GM19035 (cell line): ENCODE measurements around the gene A4GALT.
"Not testable (repeated sequence)": the region's sequence is repeated elsewhere in the genome, so short reads cannot be mapped to it uniquely, and the experiment has no call there.

ENCODE experiments used
- ATAC-seq: cut with Tn5 transposase; IDR thresholded peaks from one replicate; pipeline ENCODE4 v1.9.1; 2021; ENCODE audit not compliant: unreplicated experiment

The A4GALT gene

DNA sequence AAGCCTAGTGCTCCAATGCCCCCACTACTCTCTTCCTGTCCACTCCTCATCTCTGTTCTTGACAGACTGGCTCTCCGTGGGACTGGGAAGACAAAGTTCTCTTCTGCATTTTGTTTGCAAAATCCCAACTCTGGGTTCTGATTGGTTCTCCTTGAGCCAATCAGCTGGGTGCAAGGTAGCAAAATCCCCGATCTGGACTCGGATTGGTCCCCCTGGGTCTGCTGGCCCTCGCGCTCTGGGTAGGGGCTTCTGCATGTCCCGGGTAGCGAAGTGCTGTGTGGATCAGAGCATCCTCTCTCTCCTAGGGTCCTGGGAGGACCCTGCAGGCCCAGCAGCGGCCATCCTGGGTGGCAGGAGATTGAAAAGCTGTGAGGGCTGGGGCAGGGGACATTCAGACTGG is 22.3 kb upstream of the A4GALT start:
- ATAC-seq, result no peak

DNA sequence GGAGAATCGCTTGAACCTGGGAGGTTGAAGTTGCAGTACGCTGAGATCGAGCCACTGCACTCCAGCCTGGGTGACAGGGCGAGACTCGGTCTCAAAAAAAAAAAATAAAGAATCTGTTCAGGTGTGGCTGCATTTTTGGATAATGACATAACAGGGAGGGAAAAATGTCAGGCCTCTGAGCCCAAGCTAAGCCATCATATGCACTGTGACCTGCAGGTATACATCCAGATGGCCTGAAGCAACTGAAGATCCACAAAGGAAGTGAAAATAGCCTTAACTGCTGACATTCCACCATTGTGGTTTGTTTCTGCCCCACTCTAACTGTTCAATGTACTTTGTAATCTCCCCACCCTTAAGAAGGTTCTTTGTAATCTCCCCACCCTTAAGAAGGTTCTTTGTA is 19.6 kb upstream of the A4GALT start:
- ATAC-seq, result not testable (repeated sequence)

DNA sequence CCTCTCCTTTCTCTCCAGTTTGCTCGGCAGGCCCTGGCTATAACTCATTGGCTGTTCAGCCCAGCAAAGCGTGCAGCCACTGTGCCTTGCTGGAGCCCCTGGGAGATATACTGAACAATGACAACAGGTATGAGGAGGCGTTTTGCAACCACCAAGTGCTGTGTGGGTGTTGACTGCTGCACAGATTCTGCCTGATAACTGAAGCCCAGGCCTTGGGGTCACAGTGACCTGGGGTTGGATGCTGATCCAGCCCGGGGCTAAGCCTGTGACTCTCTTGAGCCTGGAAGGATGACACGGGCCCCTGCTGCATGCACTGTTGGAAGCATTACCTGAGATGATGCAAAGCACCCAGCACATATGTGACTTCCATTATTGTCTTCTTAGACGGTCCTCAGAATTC is 13.7 kb upstream of the A4GALT start:
- no peak for ATAC-seq

DNA sequence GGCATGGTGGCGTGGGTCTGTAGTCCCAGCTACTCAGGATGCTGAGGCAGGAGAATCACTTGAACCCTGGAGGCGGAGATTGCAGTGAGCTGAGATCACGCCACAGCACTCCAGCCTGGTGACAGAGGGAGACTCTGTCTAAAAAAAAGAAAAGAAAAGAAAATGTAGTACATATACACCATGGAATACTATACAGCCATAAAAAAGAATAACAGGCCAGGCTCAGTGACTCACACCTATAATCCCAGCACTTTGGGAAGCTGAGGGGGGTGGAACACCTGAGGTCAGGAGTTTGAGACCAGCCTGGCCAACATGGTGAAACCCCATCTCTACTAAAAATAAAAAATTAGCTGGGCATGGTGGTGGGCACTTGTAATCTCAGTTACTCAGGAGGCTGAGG is 12.7 kb upstream of the A4GALT start:
- ATAC-seq, result not testable (repeated sequence)

DNA sequence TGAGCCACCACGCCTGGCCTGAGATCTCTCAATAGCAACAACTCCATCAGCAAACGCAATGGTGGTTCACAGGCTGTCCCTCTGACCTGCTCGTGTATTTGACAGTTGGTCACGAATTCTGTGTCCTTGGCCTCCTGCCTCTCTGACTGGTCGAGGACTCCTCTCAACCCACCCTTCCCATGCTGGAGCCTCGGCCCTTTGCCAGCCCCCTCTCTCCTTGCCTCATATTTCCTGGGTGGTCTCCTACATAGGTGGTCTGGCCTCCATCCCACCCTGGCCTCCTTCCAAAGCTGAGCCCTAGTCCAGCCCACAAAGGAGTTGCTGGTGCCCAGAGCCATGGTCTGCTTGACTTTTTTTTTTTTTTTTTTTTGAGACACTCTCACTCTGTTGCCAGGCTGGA is 11.4 kb upstream of the A4GALT start:
- ATAC-seq, result no peak

DNA sequence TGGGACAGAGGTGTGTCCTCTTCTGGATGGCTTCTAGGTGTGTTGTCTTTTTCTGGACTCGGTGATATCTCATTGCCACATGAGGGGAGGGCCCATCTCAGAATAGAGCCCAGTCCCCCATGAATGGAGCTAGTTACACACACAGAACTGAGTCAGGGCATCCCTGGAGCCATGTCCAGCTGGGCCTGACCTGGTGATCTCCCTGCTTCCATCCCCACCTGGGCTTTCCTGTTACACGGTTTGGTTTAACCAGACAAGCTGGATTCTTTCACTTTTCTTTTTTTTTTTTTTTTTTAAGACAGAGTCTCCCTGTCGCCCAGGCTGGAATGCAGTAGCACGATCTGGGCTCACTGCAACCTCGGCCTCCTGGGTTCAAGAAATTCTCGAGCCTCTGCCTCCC is 6.1 kb upstream of the A4GALT start:
- no peak for ATAC-seq

DNA sequence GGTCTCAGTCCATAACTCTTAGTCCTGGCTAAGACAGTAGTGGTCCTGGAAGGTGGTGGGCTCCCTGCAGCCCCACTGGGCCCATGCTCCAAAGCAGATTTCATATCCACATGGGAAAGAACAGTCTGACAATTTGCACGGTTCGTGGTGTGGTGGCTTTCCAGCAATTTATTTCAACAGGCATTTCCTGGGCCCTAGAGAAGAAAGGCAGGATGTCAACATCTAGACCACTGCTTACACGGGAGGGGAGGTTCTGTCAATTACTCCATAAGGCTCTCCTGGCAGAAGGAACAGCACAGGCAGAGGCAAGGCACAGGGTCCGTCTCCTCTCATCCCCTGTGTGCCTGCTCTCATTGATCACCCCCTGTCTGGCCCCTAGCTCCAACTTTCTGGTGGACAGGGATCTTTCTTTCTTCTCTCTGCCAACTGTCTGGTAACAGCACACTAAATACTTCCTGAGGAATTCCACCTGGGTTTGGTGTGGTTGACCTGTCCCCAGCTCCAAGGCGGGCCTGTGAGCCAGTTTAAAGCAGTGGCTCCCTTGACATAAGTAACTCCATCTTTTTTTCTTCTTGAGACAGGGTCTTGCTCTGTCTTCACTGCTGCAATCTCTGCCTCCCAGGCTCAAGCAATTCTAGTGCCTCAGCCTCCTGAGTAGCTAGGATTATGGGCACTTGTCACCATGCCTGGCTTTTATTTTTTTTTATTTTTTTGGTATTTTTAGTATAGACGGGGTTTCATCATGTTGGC is 5.1 kb upstream of the A4GALT start:
- no peak for ATAC-seq

DNA sequence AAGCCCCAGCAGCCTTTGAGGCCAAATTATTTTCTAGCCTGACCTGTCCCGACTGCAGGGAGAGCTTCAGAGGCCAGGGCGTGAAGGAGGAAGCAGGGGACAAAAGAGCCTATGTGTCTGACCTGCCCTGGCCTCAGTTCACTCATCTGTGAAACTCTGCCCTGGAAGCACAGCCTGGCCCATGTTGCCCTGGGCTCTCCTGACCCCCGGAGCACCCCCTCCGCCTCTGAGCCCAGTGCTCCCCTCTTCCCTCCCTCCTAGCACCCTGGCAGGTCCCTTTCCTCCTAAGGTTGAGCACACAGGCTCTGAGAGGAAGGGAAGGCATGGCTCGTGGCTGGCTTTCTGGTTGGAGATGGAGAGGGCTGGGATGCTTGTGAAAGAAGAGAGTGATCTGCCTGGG is 3.4 kb upstream of the A4GALT start:
- no peak for ATAC-seq

DNA sequence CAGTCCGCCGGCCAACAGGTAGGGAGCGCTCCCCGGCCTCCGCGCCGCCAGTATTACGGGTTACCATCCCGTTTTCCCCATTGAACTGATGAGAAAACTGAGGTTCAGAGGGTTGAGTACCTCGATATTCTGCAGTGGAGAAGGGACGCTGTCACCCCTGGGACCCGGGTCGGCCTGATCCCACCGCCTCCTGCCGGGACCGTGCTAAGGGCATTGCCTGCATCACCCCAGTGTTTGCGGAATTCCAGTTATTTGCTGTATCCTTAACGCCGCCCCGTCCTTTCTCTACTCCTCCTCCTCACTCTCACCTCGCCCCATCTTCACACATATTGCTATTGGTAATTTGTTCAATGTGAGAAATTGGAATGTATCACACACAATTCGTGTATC is 370 bp upstream of the A4GALT start:
- no peak for ATAC-seq

DNA sequence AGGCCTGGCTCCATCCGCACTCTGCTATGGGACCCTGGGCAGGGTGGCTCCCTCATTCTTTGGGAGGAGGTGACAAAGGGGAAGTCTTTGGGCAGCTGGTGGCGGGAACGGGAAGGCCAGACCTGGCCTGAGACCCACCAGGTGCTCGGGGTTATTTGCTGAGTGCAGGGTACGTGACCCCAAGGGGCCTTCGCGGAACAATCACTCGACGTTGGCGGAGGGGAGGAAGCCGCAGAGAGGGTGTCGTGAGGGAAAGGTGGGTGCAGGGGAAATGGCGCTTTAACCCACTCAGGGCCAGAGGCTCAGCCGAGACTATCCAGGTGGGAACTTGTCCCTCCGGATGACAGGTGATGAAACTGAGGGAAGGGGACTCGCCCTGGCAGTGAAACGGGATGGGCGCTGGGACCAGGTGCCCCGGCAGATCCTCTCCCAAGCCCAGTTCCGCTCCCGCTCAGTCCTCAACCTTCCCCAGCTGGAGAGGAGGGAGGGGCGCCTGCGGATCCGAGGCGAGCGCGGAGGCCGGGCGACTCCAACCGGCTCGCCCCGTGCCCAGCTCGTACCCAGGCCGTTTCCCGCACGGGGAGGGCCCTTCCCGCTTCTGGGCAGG is 911 bp downstream of the A4GALT start:
- no peak for ATAC-seq

DNA sequence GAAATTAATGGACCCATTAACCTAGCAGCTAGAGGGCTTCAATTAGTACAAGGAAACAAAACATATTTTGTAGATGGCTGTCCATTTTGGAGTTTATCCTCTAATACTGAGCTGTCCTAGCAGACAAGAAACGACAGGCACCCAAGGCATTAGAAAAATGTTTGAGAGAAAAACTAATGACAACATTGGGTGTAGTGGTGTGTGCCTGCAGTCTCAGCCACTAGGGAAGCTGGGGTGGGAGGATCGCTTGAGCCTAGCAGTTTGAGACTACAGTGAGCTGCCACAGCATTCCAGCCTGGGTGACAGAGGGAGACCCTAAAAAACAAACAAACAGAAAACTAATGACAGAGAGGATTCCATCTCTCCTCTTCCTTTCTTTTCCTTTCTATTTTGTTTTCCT is 1.5 kb downstream of the A4GALT start:
- no peak for ATAC-seq

DNA sequence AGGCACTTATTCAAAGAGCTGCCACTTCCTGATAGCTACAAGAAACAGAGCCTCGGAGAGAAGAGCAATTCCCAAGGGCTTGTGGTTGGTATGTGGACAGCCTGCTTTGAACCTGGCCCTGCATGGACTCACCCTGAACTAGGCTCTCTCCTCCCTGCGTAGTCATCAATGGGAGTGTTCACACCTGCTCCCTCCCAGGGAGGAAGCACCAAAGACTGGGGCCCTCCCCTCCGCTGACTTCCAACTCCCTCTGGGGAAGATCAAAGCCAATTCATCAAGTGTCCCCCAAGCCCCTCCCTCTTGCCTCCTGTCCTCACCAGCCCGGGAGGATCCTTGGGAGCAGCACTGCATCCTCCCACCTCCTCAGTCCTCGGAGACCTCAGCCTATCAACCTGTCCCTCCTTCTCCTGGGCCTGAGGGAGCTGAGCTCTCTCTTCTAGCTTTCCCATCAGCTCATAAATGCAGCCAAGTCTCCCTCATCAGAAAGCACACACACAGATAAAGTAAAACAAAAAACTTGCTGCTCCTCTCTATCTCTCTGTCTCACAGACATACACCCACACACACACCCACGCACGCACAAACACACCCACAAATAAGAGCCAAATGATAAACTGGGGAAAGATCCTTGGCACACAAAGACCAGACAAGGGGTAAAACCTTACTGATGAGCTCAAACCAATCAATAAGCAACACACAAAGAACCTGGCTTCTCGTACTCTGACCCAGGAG is 3.3 kb downstream of the A4GALT start:
- ATAC-seq, result no peak

DNA sequence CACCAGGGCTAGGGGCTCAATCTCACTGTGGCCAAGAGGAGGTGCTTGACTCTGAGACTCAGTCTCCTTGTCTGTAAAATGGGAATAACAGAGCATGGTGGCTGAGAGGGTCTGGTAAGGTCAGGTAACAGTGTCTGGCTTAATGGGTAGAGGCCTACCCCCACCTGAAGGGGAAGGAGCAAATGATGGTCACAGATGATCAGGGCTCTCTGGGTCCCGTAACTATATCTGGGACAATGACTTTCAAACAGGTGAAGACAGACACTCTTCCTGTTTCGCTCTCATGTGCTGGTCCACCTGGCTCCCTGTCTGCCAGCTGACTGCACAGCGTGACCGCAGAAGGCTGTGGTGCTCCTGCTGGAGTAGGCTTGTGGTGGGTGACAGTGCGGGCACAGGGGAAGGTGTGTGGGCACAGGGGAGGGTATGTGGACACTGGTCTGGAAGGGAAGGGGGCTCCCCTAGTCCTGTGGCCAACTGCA is 4.0 kb downstream of the A4GALT start:
- ATAC-seq, result no peak

DNA sequence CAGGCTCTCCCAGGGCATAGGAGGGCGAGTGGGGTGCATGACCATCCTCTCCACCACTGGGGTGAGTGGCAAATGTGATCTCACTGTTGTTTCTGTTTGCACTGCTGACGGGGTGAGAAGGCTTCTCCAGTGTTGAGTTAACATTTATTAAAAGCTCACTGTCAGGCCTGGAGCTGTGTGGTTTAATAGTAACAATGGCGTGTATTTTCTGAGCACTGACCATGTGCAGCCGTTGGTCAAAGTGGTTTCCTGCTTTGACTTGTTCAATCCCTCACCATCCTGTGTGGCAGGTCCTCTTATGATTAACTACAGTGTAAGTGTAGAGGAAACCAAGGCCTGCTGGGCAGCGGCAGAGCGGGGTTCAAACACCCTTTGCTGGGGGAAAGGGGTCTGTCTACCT is 4.4 kb downstream of the A4GALT start:
- ATAC-seq, result no peak

DNA sequence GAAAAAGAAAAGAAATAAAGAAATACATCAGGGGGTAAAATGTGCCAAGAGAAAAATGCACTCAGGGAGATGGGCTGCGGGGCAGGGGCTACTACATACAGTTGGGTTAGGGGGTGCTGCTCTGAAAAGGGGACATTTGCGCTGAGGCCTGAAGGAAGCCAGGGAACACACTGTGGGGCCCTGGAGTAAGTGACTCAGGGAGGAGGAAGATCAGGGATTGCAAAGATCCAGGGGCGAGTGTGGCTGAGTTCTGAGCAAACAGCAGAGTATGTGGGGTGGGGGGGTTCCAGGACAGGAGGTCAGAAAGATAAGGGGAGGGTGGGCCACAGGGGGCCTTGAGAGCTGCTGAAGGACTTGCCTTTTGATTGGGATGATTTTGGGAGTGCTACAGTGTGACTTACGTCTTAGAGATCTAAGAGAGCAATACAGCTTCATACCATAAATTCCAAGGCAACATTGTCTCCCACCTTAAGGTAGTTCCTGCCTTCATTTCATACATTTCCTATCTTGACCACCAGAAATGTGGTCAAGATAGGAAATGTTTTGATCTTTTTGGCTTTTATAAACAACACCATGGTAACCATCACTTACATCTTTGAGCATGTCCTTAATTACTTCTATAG is 5.8 kb downstream of the A4GALT start:
- no peak for ATAC-seq

DNA sequence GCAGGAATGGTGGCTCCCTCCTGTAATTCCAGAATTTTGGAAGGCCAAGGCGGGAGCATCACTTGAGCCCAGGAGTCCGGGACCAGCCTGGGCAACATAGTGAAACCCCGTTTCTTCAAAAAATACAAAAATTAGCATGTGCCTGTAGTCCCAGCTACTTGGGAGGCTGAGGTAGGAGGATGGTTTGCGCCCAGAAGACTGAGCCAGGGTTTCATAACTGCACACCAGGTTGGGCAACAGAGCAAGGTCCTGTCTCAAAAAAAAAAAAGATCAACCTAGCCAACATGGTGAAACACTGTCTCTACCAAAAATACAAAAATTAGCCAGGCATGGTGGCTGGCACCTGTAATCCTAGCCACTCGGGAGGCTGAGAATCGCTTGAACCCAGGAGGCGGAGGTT is 6.4 kb downstream of the A4GALT start:
- no peak for ATAC-seq

DNA sequence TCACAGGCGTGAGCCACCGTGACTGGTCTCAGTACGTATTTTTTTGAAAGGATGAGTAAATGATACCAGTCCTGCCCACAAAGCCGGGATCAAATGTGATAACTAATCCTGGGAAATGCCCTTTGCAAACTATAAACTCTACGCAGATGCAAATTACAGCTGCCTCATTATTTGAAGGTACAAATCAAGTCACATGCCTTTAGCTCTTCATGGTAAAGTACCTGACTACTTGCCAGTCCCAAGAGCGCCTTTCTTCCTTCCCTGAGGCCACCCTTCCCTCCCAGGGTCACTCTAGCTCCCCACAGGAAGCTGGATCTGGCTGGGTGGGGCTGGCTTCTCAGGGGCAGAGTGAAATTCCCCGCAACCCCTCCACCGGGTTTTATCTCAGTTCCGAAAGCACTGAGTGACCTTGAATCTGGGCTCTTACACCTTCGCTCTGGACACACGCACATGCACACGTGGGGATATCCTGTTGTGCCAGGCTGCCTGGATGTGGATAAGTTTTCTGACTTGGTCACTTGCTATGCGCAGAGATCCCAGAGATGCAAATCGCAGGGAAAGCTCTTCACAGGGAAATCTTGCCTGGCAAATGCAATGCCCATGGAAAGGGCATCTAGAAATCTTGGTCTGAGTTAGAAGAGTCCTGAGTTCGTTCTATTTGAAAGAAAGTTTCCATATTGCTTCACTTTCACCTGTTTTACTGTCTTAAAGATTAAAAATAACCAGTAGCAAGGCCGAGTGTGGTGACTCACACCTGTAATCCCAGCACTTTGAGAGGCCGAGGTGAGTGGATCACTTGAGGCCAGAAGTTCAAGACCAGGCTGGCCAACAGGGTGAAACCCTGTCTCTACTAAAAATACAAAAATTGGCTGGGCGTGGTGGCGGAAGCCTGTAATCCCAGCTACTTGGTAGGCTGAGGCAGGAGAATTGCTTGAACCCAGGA is 8.5 kb downstream of the A4GALT start:
- ATAC-seq, result no peak

DNA sequence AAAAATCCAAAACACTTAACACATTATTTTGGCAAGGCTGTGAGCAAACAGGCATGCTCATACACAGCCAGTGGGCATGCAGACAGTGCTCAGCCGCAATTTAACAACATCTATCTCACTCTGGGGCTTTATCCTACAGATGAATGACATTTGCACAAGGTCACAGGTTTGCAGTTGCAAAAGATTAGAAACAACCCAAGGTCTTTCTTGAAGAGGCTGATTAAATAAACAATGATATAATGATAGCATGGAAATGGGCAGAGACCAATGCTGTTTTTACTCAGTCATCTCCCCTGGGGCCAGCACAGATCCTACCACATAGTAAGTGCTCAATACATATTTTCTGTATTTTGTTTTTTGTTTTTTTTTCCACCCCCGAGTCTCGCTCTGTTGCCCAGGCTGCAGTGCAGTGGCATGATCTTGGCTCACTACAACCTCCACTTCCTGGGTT is 9.4 kb downstream of the A4GALT start:
- no peak for ATAC-seq

DNA sequence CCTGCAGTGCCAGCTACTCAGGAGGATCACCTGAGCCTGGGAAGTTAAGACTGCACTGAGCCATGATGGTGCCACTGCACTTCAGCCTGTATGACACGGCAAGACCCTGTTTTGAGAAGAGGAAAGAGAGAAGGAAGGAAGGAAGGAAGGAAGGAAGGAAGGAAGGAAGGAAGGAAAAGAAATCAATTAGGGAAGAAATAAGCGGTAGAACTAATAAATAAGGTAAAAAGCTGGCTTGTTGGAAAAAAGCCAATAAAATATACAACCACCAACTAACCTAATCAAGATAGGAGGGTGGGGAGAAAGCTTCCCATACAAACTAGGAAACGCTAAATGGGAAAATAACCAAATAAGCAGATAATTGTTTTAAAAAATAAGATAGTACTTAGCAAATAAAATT is 12.3 kb downstream of the A4GALT start:
- ATAC-seq, result no peak

DNA sequence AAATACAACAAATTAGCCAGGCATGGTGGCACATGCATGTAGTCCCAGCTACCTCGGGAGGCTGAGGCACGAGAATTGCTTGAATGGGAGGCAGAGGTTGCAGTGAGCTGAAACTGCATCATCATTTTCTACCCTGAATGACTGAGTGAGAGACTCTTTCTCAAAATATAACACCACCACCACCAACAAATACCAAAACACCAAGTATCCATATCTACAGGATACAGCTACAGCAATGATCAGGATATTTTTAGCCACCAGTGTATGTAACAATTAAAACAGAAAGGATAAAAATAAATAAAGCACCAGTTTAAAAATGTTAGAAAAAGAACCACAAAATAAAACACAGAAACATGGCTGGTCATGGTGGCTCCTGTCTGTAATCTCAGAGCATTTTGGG is 13.2 kb downstream of the A4GALT start:
- ATAC-seq, result no peak

DNA sequence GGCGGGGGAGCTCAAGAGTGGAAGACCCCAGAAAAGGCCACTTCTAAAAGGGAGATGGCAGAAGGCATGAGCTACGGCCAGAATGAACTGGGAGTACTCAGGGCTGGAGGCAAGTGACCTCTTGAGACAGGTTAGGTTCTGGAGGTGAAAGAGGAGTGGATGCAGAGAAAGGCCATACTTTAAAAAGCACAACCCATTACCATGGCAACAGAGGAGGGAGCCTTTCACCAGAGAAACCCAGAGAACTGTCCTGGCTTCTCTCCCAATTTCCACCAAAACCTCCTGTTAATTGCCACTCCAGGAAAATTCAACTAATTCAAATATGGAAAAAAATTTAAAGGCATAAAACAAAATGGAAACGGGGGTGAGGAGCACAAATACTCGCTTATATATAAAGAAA is 15.8 kb downstream of the A4GALT start:
- no peak for ATAC-seq
